Ovary (tissue), 9 donors: ENCODE results near the gene APCDD1. TPM values are rescaled to one million over a fixed set of nuclear protein-coding genes. Genes with fewer than 3 reads are reported as not detected.

Source experiments
- DNase-seq, 5 donors: peaks; one replicate each; pipeline ENCODE4 v3.0.0-alpha.2; 2019 to 2020
- H3K27ac ChIP-seq, 2 donors: fragments of 200-600 bp; one replicate each; pipeline versions ENCODE4 v1.5.1 to v1.8.0; 2019 to 2022
- H3K27me3 ChIP-seq: fragments of 200-600 bp; one replicate; pipeline ENCODE4 v1.8.0; 2022
- H3K36me3 ChIP-seq: fragments of 200-600 bp; sonication (generic); one replicate; pipeline ENCODE4 v1.5.1; 2019
- H3K4me1 ChIP-seq: one replicate; pipeline ENCODE4 v1.8.1; 2013; ENCODE audit warnings: mild to moderate bottlenecking, moderate library complexity; ENCODE audit not compliant: insufficient read depth
- H3K4me3 ChIP-seq: fragments of 200-600 bp; sonication (generic); one replicate; pipeline ENCODE4 v1.5.1; 2017
- H3K9me3 ChIP-seq, 2 donors: fragments of 200-600 bp in 1 of 2; sonication (generic) in 1 of 2; one replicate each; pipeline versions ENCODE4 v1.5.1 to v1.8.1; 2013 to 2019; ENCODE audit warnings: mild to moderate bottlenecking in 1 of 2, moderate library complexity in 1 of 2
- EP300 ChIP-seq: sonication (generic); formaldehyde crosslinking; IDR thresholded peaks from one replicate; pipeline ENCODE4 v1.6.1; 2017; ENCODE audit warnings: antibody characterized with exemption
- POLR2A ChIP-seq: fragments of 450-650 bp; IDR thresholded peaks from one replicate; pipeline ENCODE4 v1.6.1; 2017; ENCODE audit warnings: antibody characterized with exemption, mild to moderate bottlenecking, moderate library complexity
- WGBS, 3 donors: extraction: QIAGEN DNeasy Blood & Tissue Kit in 1 of 3; methylation state at CpG; one replicate each; pipeline versions ENCODE4 v1.1.5 to v1.1.7; 2013 to 2017; 5-methylcytosine and 5-hydroxymethylcytosine counted together
- intact Hi-C, 4 donors: fragments of 100-400 bp; cut with DNase I; formaldehyde crosslinking; loops; one replicate each; pipeline versions ENCODE4 v1.11.0 to v1.15.1; 2022 to 2023
- polyA plus RNA-seq, 2 donors: library from polyadenylated mRNA; stranded (reverse); fragments of 200-250 nt in 1 of 2; fragments of 350-450 nt in 1 of 2; fragmentation: Illumina TruSeq in 1 of 2; extraction: RNeasy Lipid Tissue Mini Kit (QIAGEN cat#74804) in 1 of 2; gene quantifications; one replicate each; pipeline ENCODE4 v1.2.3, GENCODE V29; 2013 to 2014
- total RNA-seq, 7 donors: library from RNA; depleted of rRNA in 2 of 7; stranded (reverse); fragments of >200 nt in 2 of 7; fragmentation: NEBNext Ultra II Directional in 3 of 7; extraction: Animal tissue kit (Norgen Biotek cat#: 25700) in 3 of 7; gene quantifications; one replicate each; pipeline versions ENCODE4 v1.1.0 to v1.2.4, GENCODE V29; 2016 to 2023
- TF ChIP-seq, protein P1 (sequence below), 3 donors: fragments of 450-650 bp in 2 of 3; fragments of 200-600 bp in 1 of 3; IDR thresholded peaks; one replicate each; pipeline versions ENCODE4 v1.5.1 to v1.8.0; 2016 to 2022; ENCODE audit warnings: antibody characterized with exemption in 3 of 3, mild to moderate bottlenecking in 1 of 3
- donor health status: DM: no; HTN: no; CAD: no; lungs with moderate emphysema.
- donor health status: DM: no; HTN: no; CAD: no.
- donor health status: Bipolar disorder and iron deficiency.
- donor health status: DM: yes; HTN: yes; CAD: no.
- donor health status: DM: no; HTN: no; CAD: no.
- donor health status: DM: yes; HTN: yes; CAD: no.

The APCDD1 gene
- total and polyA plus RNA-seq, 9 donors: 21.1 to 112 (median 60.6) TPM

DNA sequence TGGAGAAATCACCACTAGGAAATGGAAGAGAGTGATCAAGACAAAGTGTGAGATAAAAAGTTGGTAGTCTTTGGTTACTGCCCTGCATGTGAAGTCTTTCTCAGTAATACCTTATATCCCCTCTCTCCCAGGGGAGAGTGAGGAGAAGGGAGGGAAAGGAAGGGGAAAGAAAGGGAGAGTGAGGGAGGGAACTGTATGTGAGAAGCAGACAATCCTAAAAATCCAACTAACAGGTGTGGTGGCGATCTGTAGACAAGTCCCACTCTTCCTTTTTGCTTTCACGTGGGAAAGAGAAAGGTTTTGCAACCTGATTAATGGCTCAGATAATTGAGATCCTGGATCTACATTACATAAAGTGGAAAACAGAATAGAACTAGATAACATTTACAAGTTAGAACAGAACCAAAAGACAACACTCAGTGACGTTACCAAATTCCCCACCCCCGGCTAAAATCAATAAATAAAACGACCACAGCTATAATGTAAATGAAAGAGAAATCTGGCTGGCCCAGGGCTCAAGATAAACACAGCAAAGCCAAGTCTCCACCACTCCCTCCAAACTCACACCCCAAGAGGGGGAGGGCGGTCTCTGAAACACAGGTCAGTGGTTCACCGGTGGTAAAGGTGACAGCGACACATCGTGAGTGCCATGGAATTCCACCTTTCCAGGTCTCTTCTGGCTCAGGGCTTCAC lies 10.0 kb upstream of the APCDD1 start:
- Histone ChIP-seq H3K4me3 (no peak overlapping the region), H3K27ac (no peak overlapping the region), H3K9me3 (no peaks in the 10 kb centered on the region), H3K36me3 (no peaks in the 10 kb centered on the region), H3K4me1 (peaks cover 2% of the 10 kb centered on the region), H3K27me3 (no peaks in the 10 kb centered on the region)
- TF ChIP-seq POLR2A (no peak), EP300 (no peak)
- intact Hi-C loops: no loop called here
- no peak for DNase-seq
- 40 to 51% (median 45%) methylated on average over 9 of the region's 9 CpGs for WGBS, 3 donors

DNA sequence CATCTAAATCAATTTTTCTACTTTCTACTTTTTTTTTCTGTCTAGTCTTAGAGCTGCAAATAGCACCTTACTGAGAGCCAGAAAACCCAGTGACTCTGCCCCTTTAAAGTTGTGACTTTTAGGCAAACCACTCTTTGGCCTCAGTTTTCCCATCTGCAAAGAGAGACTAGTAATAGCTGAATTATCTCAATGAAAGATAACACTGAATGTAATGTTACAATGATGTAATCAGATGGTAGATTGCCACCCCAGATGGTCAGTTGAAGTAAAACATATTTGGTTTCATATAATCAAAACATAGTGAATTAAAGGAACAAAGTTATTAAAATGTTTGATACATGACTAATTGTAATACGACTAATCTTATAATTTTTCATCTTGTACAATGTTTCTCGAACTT lies 5.0 kb upstream of the APCDD1 start:
- TF ChIP-seq EP300 (no peak), POLR2A (no peak)
- TF ChIP-seq, protein P1, sequence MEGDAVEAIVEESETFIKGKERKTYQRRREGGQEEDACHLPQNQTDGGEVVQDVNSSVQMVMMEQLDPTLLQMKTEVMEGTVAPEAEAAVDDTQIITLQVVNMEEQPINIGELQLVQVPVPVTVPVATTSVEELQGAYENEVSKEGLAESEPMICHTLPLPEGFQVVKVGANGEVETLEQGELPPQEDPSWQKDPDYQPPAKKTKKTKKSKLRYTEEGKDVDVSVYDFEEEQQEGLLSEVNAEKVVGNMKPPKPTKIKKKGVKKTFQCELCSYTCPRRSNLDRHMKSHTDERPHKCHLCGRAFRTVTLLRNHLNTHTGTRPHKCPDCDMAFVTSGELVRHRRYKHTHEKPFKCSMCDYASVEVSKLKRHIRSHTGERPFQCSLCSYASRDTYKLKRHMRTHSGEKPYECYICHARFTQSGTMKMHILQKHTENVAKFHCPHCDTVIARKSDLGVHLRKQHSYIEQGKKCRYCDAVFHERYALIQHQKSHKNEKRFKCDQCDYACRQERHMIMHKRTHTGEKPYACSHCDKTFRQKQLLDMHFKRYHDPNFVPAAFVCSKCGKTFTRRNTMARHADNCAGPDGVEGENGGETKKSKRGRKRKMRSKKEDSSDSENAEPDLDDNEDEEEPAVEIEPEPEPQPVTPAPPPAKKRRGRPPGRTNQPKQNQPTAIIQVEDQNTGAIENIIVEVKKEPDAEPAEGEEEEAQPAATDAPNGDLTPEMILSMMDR (IDR thresholded peaks at IDR 0.05): no peak
- no peak for DNase-seq
- WGBS, 3 donors: 44 to 67% (median 61%) methylated on average over 2 of the region's 2 CpGs
- Histone ChIP-seq H3K27ac (no peak overlapping the region), H3K9me3 (no peaks in the 10 kb centered on the region), H3K27me3 (no peaks in the 10 kb centered on the region), H3K4me3 (no peak overlapping the region), H3K36me3 (no peaks in the 10 kb centered on the region), H3K4me1 (peaks cover 4% of the 10 kb centered on the region)
- intact Hi-C loops: no loop called here

DNA sequence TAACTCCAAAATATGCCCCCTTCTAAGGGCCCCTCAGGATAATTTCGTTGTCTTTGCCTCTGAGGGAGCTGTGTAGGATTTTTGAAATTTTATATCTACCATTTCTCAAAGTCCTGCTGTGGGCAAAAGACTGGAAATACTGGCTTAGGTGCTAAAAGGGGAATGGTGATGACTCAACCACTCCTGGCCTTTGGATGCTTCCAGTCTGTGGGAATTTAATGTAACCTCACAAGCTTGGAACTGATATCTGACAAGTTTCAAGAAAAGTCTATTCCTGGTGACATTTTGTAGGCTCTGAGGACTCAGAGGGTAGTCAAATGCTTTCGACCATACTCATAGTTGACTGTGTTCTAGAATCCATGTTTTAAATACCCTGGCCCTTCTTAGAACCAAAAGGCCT lies 3.4 kb upstream of the APCDD1 start:
- Histone ChIP-seq H3K4me3 (no peak overlapping the region), H3K27ac (no peak overlapping the region), H3K9me3 (no peaks in the 10 kb centered on the region), H3K36me3 (no peaks in the 10 kb centered on the region), H3K4me1 (peaks cover 7% of the 10 kb centered on the region), H3K27me3 (no peaks in the 10 kb centered on the region)
- TF ChIP-seq, protein P1 (IDR thresholded peaks at IDR 0.05): no peak
- no peak for TF ChIP-seq POLR2A
- 52 to 59% (median 53%) methylated on average over 2 of the region's 2 CpGs for WGBS, 3 donors
- no peak for DNase-seq
- intact Hi-C loops: loop anchor here in 2 of 4 donors (1.0 to 10.0 kb wide), 2 partner anchors 36 to 64 kb away; no protein-coding TSS in a partner anchor

DNA sequence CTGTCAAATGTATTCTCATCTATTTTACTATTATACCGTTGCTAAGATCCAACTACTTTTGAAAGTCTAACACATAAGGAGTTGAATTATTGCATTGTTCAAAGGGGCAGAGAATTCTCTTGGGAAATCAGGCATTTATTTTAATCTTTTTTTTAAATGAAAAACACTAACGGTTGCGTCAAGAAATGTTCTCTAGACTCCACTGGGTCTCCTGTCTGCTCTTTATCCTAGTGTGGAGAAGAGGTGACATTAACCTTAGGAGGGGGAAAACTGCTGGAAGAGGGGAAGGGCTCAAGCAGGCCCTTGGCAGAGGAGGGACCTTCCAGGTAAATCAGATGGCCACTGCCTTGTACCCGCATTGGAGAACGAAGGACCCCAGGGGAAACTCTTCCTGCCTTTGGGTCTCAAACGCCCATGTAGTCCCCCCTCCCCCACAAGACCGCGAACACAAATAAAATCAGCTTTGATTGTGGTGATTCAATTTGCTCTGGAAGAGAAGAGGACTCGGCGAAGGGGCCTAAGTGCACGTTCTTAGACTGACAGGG lies 1.1 kb upstream of the APCDD1 start:
- intact Hi-C loops: loop anchor here in 2 of 4 donors (10.0 kb wide), 1 partner anchor 61 kb away; no protein-coding TSS in a partner anchor
- peak overlapping the region; percentile 42 to 96 for H3K27ac ChIP-seq
- no peaks in the 10 kb centered on the region for H3K27me3 ChIP-seq
- H3K4me1 ChIP-seq: peaks cover 9% of the 10 kb centered on the region
- TF ChIP-seq EP300 (no peak), POLR2A (no peak)
- TF ChIP-seq, protein P1 (IDR thresholded peaks at IDR 0.05): no peak
- no peaks in the 10 kb centered on the region for H3K9me3 ChIP-seq
- peak in 3 of 5 donors; percentile 57 to 68 (median 59) for DNase-seq
- H3K4me3 ChIP-seq: peak overlapping the region; percentile 71
- H3K36me3 ChIP-seq: no peaks in the 10 kb centered on the region
- WGBS, 3 donors: 39 to 47% (median 43%) methylated on average over 11 of the region's 11 CpGs
